Measurements from ENCODE around the gene EFNA2. TPM values are rescaled to one million over a fixed set of nuclear protein-coding genes. Genes with fewer than 3 reads are reported as not detected.

Gene EFNA2
- polyA plus RNA-seq, 3 donors: not detected

DNA sequence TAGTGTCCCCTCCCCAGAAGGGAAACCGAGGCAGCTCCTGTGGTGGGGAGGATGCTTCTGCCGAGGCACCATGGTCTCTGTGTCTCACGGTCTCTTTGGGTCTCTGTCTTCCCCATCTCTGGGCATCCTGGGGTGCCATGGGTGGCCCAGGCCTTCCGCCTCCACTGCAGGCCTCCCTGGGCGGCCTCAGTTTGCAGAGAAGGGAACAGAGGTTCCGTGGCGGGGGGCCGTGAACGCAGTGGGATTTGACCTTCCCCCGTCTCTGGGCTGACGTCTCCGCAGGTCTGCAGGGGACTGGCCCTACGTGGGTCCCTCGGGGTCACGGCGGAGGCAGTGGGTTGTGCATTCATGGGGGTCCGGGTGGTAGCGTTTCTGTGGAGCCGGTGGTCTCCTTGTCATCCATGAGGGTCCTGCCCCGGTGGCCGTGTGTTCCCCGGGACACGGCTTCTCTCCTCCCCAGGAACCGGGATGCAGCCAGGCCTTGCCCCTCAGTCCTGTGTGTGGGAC lies 4.6 kb downstream of the EFNA2 start:
- 90% methylated on average over 23 of the region's 24 CpGs for WGBS (ENCODE audit: insufficient coverage)
- Histone ChIP-seq H3K27ac (ENCODE audit: low read depth in 1 of 2, low read length in 2 of 2) (no peak overlapping the region), H3K27me3 (ENCODE audit: control insufficient read depth in 2 of 2, insufficient read depth in 2 of 2, low read length in 2 of 2) (peaks cover 10 to 44% of the 10 kb centered on the region in 2 donors), H3K4me1 (ENCODE audit: control insufficient read depth in 1 of 2, insufficient read depth in 2 of 2, low read length in 2 of 2) (peaks cover 3 to 4% of the 10 kb centered on the region in 2 donors), H3K36me3 (replicated peaks in 1 of 2; ENCODE audit: control insufficient read depth in 1 of 2, insufficient read depth in 2 of 2, low read length in 2 of 2) (no peaks in the 10 kb centered on the region), H3K4me3 (replicated peaks in 1 of 3; ENCODE audit: low read depth in 2 of 3, low read length in 3 of 3) (no peak overlapping the region), H2AFZ (ENCODE audit: insufficient read depth, low read depth, low read length, poor library complexity, severe bottlenecking) (no peak overlapping the region), H3K9me3 (replicated peaks in 1 of 2; ENCODE audit: control insufficient read depth in 1 of 2, insufficient read depth in 1 of 2, low read length in 2 of 2) (peaks cover 0 to 5% of the 10 kb centered on the region in 2 donors), H3K4me2 (replicated peaks; ENCODE audit: extremely low read depth, low read length, poor library complexity, severe bottlenecking) (no peak overlapping the region), H3K79me2 (ENCODE audit: insufficient read depth, low read length) (no peaks in the 10 kb centered on the region), H4K20me1 (ENCODE audit: insufficient read depth, low read length) (no peaks in the 10 kb centered on the region), H3K9ac (ENCODE audit: insufficient read depth, low read length, poor library complexity, severe bottlenecking) (no peak overlapping the region)
- intact Hi-C loops (cut with micrococcal nuclease): no loop called here
- Mint-ChIP-seq H3K4me1 (peaks cover 10% of the 10 kb centered on the region), H3K27me3 (ENCODE audit: low read depth in 3 of 3) (peaks cover 27 to 68% (median 44%) of the 10 kb centered on the region in 3 donors), H3K4me3 (no peak overlapping the region), H3K36me3 (no peaks in the 10 kb centered on the region), H3K9me3 (peaks cover 0 to 12% (median 4%) of the 10 kb centered on the region in 7 donors), H3K27ac (no peak overlapping the region)
- no peak for TF ChIP-seq CTCF (IDR thresholded peaks at IDR 0.05)
- no peak for DNase-seq

- Histone ChIP-seq H3K27ac (ENCODE audit: low read depth in 1 of 2, low read length in 2 of 2) (no peak overlapping the region), H4K20me1 (ENCODE audit: insufficient read depth, low read length) (no peaks in the 10 kb centered on the region), H3K4me3 (replicated peaks in 1 of 3; ENCODE audit: low read depth in 2 of 3, low read length in 3 of 3) (no peak overlapping the region), H3K79me2 (ENCODE audit: insufficient read depth, low read length) (no peaks in the 10 kb centered on the region), H3K9me3 (replicated peaks in 1 of 2; ENCODE audit: control insufficient read depth in 1 of 2, insufficient read depth in 1 of 2, low read length in 2 of 2) (peaks cover 0 to 5% of the 10 kb centered on the region in 2 donors), H3K4me1 (ENCODE audit: control insufficient read depth in 1 of 2, insufficient read depth in 2 of 2, low read length in 2 of 2) (peaks cover 7 to 8% of the 10 kb centered on the region in 2 donors), H3K9ac (ENCODE audit: insufficient read depth, low read length, poor library complexity, severe bottlenecking) (no peak overlapping the region), H3K27me3 (ENCODE audit: control insufficient read depth in 2 of 2, insufficient read depth in 2 of 2, low read length in 2 of 2) (peaks cover 9 to 42% of the 10 kb centered on the region in 2 donors), H2AFZ (ENCODE audit: insufficient read depth, low read depth, low read length, poor library complexity, severe bottlenecking) (no peak overlapping the region), H3K36me3 (replicated peaks in 1 of 2; ENCODE audit: control insufficient read depth in 1 of 2, insufficient read depth in 2 of 2, low read length in 2 of 2) (no peaks in the 10 kb centered on the region), H3K4me2 (replicated peaks; ENCODE audit: extremely low read depth, low read length, poor library complexity, severe bottlenecking) (no peak overlapping the region)
- WGBS (ENCODE audit: insufficient coverage): 83% methylated on average over 39 of the region's 40 CpGs
- intact Hi-C loops (cut with micrococcal nuclease): no loop called here
- Mint-ChIP-seq H3K4me1 (peaks cover 11% of the 10 kb centered on the region), H3K9me3 (peaks cover 0 to 10% (median 4%) of the 10 kb centered on the region in 7 donors), H3K36me3 (no peaks in the 10 kb centered on the region), H3K27ac (no peak overlapping the region), H3K4me3 (no peak overlapping the region), H3K27me3 (ENCODE audit: low read depth in 3 of 3) (peaks cover 25 to 70% (median 45%) of the 10 kb centered on the region in 3 donors)
- no peak for TF ChIP-seq CTCF (IDR thresholded peaks at IDR 0.05)
- no peak for DNase-seq
Measured at GRCh38 chr19:1290703-1291651, 5.3 kb downstream of the EFNA2 start.

Measured in CD14-positive monocyte (primary cell).